ENCODE data around the gene KLHL3.

DNA sequence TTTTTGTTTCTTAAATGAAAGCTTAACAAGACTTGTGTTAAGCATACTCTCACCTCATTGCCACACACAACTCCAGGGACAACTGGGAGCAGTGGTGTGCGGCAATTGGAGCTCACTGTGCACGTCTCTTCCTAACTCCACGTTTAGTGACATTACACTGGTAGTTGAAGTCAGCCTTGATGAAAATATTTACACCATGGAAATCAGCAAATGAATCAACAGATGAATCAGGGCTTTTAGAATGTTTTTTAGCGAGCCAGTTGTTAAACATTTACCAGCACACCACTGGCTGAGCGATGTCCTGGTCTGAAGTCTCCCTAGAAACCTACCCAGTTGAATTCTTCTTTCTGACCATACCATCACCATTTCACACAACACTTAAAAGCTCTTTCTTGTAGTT lies 67.3 kb downstream of the KLHL3 start:
- no peak for TF ChIP-seq CTCF (tag by site-specific recombination; IDR thresholded peaks at IDR 0.05)
- no peak for TF ChIP-seq ZBTB20 (tag by site-specific recombination; IDR thresholded peaks at IDR 0.05)
- TF ChIP-seq ZBTB44 (tag by site-specific recombination; IDR thresholded peaks at IDR 0.05): no peak
- TF ChIP-seq, protein P1, sequence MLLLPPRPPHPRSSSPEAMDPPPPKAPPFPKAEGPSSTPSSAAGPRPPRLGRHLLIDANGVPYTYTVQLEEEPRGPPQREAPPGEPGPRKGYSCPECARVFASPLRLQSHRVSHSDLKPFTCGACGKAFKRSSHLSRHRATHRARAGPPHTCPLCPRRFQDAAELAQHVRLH (tag by site-specific recombination; IDR thresholded peaks at IDR 0.05): no peak
- no peak for TF ChIP-seq ZNF311 (tag by site-specific recombination; IDR thresholded peaks at IDR 0.05; ENCODE audit: borderline replicate concordance)
- TF ChIP-seq YY1 (tag by site-specific recombination; IDR thresholded peaks at IDR 0.05): no peak
- no peak for TF ChIP-seq ZNF561 (tag by site-specific recombination; IDR thresholded peaks at IDR 0.05; ENCODE audit: borderline replicate concordance)
- no peak for TF ChIP-seq ZNF660 (tag by site-specific recombination; IDR thresholded peaks at IDR 0.05)
- no peak for TF ChIP-seq ZSCAN23 (tag by site-specific recombination; IDR thresholded peaks at IDR 0.05)
- TF ChIP-seq, protein P2, sequence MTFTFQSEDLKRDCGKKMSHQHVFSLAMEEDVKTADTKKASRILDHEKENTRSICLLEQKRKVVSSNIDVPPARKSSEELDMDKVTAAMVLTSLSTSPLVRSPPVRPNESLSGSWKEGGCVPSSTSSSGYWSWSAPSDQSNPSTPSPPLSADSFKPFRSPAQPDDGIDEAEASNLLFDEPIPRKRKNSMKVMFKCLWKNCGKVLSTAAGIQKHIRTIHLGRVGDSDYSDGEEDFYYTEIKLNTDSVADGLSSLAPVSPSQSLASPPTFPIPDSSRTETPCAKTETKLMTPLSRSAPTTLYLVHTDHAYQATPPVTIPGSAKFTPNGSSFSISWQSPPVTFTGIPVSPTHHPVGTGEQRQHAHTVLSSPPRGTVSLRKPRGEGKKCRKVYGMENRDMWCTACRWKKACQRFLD (tag by site-specific recombination; IDR thresholded peaks at IDR 0.05): no peak
- TF ChIP-seq ZNF23 (tag by site-specific recombination; IDR thresholded peaks at IDR 0.05; ENCODE audit: borderline replicate concordance): no peak
- no peak for TF ChIP-seq ZSCAN30 (tag by site-specific recombination; IDR thresholded peaks at IDR 0.05)
- TF ChIP-seq ZEB2 (tag by site-specific recombination; IDR thresholded peaks at IDR 0.05): no peak
- no peak for TF ChIP-seq REST (tag by site-specific recombination; IDR thresholded peaks at IDR 0.05)
